A549 (cell line): ENCODE measurements around the gene CCDC78.

Experiments used
- BHLHE40 ChIP-seq: IDR thresholded peaks from 2 replicates; pipeline ENCODE4 v1.6.1; 2012; ENCODE audit warnings: low read depth, low read length, inconsistent platforms
- EHMT2 ChIP-seq: fragments of 200-600 bp; sonication (generic); IDR thresholded peaks from 2 replicates; pipeline ENCODE4 v1.6.1; 2016; ENCODE audit warnings: antibody characterized with exemption, low read depth, mild to moderate bottlenecking, moderate library complexity
- JUNB ChIP-seq: fragments of >200 bp; sonication (Bioruptor Twin); formaldehyde crosslinking; IDR thresholded peaks from 2 replicates; pipeline ENCODE4 v1.6.1; 2016
- KDM1A ChIP-seq: fragments of 200-600 bp; sonication (generic); IDR thresholded peaks from 2 replicates; pipeline ENCODE4 v1.6.1; 2016; ENCODE audit warnings: low read depth, mild to moderate bottlenecking
- MAFK ChIP-seq: fragments of 450-650 bp; IDR thresholded peaks from 2 replicates; pipeline ENCODE4 v1.6.1; 2014; ENCODE audit not compliant: partially characterized antibody
- REST ChIP-seq: fragments of 200-600 bp; sonication (generic); IDR thresholded peaks from 2 replicates; pipeline ENCODE4 v1.6.1; 2016; ENCODE audit warnings: antibody characterized with exemption, mild to moderate bottlenecking, moderate library complexity
- SREBF2 ChIP-seq: fragments of 450-650 bp; IDR thresholded peaks from 2 replicates; pipeline ENCODE4 v1.6.1; 2014; ENCODE audit warnings: mild to moderate bottlenecking, moderate library complexity
- TF ChIP-seq, protein P1 (sequence below): fragments of 150-350 bp; IDR thresholded peaks from 2 replicates; pipeline ENCODE4 v1.6.1; 2014; ENCODE audit warnings: low read depth, mild to moderate bottlenecking, low read length
- TF ChIP-seq, protein P2 (sequence below): fragments of >200 bp; sonication (Bioruptor Twin); formaldehyde crosslinking; IDR thresholded peaks from 3 replicates; pipeline ENCODE4 v1.5.1; 2016

DNA sequence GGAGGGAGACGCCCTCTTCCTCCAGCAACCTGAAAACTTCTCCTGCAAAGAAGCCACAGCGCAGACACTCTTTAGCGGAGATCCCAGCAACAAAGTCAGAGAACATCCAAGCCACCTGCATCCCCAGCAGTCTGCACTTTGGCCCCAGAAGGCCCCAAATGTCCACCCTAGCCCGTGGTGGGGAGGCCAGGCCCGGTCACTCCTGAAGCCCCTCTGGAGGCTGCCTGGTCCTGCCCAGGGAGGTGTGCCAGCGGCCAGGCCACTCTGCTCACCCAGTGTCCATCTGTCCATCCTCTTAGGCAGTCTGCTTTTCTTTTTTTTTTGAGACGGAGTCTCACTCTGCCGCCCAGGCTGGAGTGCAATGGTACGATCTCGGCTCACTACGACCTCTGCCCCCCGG, 6.1 kb upstream of the CCDC78 start:
- TF ChIP-seq, protein P1, sequence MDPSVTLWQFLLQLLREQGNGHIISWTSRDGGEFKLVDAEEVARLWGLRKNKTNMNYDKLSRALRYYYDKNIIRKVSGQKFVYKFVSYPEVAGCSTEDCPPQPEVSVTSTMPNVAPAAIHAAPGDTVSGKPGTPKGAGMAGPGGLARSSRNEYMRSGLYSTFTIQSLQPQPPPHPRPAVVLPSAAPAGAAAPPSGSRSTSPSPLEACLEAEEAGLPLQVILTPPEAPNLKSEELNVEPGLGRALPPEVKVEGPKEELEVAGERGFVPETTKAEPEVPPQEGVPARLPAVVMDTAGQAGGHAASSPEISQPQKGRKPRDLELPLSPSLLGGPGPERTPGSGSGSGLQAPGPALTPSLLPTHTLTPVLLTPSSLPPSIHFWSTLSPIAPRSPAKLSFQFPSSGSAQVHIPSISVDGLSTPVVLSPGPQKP: no peak
- TF ChIP-seq, protein P2, sequence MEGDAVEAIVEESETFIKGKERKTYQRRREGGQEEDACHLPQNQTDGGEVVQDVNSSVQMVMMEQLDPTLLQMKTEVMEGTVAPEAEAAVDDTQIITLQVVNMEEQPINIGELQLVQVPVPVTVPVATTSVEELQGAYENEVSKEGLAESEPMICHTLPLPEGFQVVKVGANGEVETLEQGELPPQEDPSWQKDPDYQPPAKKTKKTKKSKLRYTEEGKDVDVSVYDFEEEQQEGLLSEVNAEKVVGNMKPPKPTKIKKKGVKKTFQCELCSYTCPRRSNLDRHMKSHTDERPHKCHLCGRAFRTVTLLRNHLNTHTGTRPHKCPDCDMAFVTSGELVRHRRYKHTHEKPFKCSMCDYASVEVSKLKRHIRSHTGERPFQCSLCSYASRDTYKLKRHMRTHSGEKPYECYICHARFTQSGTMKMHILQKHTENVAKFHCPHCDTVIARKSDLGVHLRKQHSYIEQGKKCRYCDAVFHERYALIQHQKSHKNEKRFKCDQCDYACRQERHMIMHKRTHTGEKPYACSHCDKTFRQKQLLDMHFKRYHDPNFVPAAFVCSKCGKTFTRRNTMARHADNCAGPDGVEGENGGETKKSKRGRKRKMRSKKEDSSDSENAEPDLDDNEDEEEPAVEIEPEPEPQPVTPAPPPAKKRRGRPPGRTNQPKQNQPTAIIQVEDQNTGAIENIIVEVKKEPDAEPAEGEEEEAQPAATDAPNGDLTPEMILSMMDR: no peak
- TF ChIP-seq BHLHE40 (no peak), REST (no peak), MAFK (no peak), SREBF2 (no peak), EHMT2 (no peak), JUNB (no peak), KDM1A (no peak)
